HG03175 (cell line): ENCODE results near the gene MPZL3.
"Not testable (repeated sequence)": the region's sequence is repeated elsewhere in the genome, so short reads cannot be mapped to it uniquely, and the experiment has no call there.

Experiments used
- ATAC-seq: cut with Tn5 transposase; IDR thresholded peaks from one replicate; pipeline ENCODE4 v1.9.1; 2021; ENCODE audit warnings: mild to moderate bottlenecking, moderate library complexity; ENCODE audit not compliant: unreplicated experiment

The MPZL3 gene

DNA sequence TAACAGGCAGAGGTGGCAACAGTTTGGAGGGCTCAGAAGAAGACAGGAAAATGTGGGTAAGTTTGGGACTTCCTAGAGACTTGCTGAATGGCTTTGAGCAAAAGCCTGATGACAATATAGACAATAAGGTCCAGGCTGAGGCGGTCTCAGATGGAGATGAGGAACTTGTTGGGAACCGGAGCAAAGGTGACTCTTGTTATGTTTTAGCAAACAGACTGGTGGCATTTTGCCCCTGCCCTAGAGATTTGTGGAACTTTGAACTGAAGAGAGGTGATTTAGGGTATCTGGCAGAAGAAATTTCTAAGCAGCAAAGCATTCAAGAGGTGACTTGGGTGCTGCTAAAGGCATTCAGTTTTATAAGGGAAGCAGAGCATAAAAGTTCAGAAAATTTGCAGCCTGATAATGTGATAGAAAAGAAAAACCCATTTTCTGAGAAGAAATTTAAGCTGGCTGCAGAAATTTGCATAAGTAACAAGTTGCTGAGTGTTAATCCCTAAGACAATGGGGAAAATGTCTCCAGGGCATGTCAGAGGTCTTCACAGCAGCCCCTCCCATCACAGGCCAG lies 61.1 kb downstream of the MPZL3 start:
- not testable (repeated sequence) for ATAC-seq

DNA sequence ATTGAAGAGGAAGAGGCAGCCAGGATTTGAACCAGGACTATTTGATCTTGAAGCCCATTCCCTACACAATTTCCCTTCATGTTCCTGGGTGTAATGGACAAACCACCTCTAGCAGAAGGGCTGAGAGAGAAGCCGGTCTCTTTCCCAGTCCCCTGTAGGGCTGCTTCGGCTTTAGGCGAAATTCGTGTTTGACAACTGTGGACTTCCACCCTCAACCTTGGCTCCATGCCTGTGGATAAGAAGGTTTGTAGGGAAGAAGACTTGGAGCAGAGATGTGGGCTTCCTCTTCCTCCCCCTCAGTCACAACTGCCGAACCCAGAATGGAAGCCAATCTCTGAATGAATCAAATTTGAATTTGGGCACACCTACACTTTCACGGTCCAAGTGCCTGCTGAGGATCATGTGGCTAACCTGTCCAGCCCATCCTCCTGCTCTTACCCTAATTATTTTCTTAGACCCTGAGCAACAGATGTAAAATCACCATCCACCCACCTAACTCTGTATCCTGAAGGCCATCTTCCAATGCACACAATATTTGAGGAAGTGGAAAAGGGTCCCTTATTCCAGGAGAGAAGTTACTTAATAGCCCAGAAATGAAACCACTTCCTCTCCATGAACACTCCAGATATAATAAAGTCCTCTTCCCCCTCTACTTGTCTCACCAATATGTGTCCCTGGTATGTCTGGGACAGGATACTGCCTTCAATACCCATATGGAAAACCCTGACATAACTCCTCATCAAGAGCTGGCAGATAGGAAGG lies 65.6 kb downstream of the MPZL3 start:
- ATAC-seq: no peak

GRCh38 chr11:118184784-118185579 lies 67.2 kb downstream of the MPZL3 start:
- no peak for ATAC-seq

DNA sequence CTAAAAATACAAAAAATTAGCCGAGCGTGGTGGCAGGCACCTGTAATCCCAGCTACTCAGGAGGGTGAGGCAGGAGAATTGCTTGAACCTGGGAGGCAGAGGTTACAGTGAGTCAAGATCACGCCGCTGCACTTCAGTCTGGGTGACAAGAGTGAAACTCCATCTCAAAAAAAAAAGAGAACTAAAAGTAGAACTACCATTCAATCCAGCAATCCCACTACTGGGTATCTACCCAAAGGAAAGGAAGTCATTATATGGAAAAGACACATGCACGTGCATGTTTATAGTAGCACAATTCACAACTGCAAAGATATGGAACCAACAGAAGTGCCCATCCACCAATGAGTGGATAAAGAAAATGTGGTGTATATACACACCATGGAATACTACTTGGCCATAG lies 68.5 kb downstream of the MPZL3 start:
- ATAC-seq: not testable (repeated sequence)

DNA sequence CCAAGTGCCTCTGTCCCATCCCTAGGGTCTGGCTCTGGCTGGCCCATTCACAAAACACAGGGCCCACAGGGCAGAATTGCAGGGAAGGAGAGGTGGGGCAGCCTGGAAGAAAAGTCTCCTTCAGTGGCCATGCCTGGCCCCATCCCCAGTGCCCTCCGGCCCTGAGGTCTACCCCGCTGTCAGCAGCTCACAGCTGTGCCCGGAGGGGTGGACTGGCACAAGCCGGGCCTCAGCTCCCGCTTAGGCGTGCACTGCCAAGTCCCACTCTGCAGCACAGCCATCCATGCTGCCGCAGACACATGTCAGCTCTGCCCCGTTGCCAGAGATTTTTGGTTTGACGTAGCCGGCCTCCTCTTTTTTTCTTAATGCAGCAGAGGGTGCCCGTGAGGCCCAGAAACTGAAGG lies 71.9 kb downstream of the MPZL3 start:
- ATAC-seq: no peak

- no peak for ATAC-seq
Measured at GRCh38 chr11:118176778-118177134, 75.4 kb downstream of the MPZL3 start.
